Psoas muscle (tissue), 8 donors: ENCODE data around the gene GET3. TPM values are rescaled to one million over a fixed set of nuclear protein-coding genes. Genes with fewer than 3 reads are reported as not detected.

Source experiments
- ATAC-seq, 4 donors: fragments of 200-7000 bp; cut with Tn5 transposase; one replicate each; pipeline ENCODE4 v1.9.1; 2020; ENCODE audit warnings: moderate library complexity in 3 of 4, mild to moderate bottlenecking in 2 of 4
- DNase-seq, 2 donors: peaks; one replicate each; pipeline ENCODE4 v3.0.0-alpha.2; 2020
- H3K27ac ChIP-seq: fragments of 200-600 bp; one replicate; pipeline ENCODE4 v1.8.0; 2022
- H3K27me3 ChIP-seq, 3 donors: fragments of 200-600 bp in 1 of 3; one replicate each; pipeline versions ENCODE4 v1.6.1 to v1.8.0; 2013 to 2022; ENCODE audit warnings: low read length in 2 of 3, mild to moderate bottlenecking in 2 of 3, moderate library complexity in 1 of 3; ENCODE audit not compliant: insufficient read depth in 3 of 3
- H3K36me3 ChIP-seq, 2 donors: fragments of 200-600 bp in 1 of 2; one replicate each; pipeline versions ENCODE4 v1.6.1 to v1.8.0; 2013 to 2022; ENCODE audit warnings: low read depth in 1 of 2, mild to moderate bottlenecking in 1 of 2, moderate library complexity in 1 of 2; ENCODE audit not compliant: insufficient read depth in 1 of 2
- H3K4me1 ChIP-seq: fragments of 200-600 bp; one replicate; pipeline ENCODE4 v1.8.0; 2022
- H3K4me3 ChIP-seq: fragments of 200-600 bp; one replicate; pipeline ENCODE4 v1.8.0; 2022; ENCODE audit warnings: mild to moderate bottlenecking
- H3K9me3 ChIP-seq: fragments of 200-600 bp; one replicate; pipeline ENCODE4 v1.8.0; 2022
- WGBS, 3 donors: extraction: QIAGEN DNeasy Blood & Tissue Kit; methylation state at CpG; one replicate each; pipeline versions ENCODE4 v1.1.6 to v1.1.7; 2013; 5-methylcytosine and 5-hydroxymethylcytosine counted together
- intact Hi-C, 2 donors: fragments of 100-400 bp; cut with DNase I; formaldehyde crosslinking; loops; one replicate each; pipeline versions ENCODE4 v1.11.0 to v1.14.2; 2022
- polyA plus RNA-seq, 3 donors: library from polyadenylated mRNA; stranded (reverse); fragments of 200-250 nt; gene quantifications; one replicate each; pipeline ENCODE4 v1.2.3, GENCODE V29; 2013
- total RNA-seq, 4 donors: library from RNA; stranded (reverse); fragmentation: NEBNext Ultra II Directional in 2 of 4; extraction: Animal tissue kit (Norgen Biotek cat#: 25700) in 2 of 4; gene quantifications; one replicate each; pipeline versions ENCODE4 v1.2.1 to v1.2.4, GENCODE V29; 2021 to 2023
- TF ChIP-seq, protein P1 (sequence below): fragments of 200-600 bp; IDR thresholded peaks from one replicate; pipeline ENCODE4 v1.8.0; 2022; ENCODE audit warnings: antibody characterized with exemption
- donor health status: healthy with polysubstance abuse.
- donor health status: DM: no; HTN: no; CAD: no; lungs with moderate emphysema.
- donor health status: Bipolar disorder and iron deficiency.
- donor health status: healthy.
- donor health status: DM: yes; HTN: yes; CAD: no.
- donor health status: DM: no; HTN: no; CAD: no.
- donor health status: DM: no; HTN: no; CAD: no.
- donor health status: DM: yes; HTN: yes; CAD: no.

The GET3 gene
- total and polyA plus RNA-seq, 7 donors, result 43.0 to 135 (median 52.8) TPM

DNA sequence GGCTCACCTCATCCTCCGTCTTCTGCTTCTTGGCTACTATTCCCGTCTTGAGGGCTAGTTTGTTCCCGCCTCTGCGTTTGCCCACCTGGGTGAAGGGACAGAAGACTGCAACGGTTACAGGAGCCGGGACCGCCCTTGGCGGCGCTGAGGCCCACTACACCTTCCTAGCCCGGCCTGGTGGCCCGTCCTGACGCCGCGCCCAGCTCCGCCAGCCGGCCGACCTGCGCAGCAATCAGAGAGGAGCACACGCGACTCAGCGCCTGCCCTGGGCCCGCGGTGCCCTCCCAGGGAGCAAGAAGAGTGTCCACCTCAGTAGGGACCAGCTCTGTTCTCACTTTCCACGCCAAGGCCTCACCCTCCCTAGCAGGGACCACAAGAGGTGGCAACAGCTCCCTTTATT, 6.0 kb upstream of the GET3 start:
- no peak overlapping the region for H3K27ac ChIP-seq
- H3K4me3 ChIP-seq, result no peak overlapping the region
- H3K36me3 ChIP-seq, result peaks cover 0 to 31% of the 10 kb centered on the region in 2 donors
- TF ChIP-seq, protein P1, sequence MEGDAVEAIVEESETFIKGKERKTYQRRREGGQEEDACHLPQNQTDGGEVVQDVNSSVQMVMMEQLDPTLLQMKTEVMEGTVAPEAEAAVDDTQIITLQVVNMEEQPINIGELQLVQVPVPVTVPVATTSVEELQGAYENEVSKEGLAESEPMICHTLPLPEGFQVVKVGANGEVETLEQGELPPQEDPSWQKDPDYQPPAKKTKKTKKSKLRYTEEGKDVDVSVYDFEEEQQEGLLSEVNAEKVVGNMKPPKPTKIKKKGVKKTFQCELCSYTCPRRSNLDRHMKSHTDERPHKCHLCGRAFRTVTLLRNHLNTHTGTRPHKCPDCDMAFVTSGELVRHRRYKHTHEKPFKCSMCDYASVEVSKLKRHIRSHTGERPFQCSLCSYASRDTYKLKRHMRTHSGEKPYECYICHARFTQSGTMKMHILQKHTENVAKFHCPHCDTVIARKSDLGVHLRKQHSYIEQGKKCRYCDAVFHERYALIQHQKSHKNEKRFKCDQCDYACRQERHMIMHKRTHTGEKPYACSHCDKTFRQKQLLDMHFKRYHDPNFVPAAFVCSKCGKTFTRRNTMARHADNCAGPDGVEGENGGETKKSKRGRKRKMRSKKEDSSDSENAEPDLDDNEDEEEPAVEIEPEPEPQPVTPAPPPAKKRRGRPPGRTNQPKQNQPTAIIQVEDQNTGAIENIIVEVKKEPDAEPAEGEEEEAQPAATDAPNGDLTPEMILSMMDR, result no peak
- peaks cover 26% of the 10 kb centered on the region for H3K4me1 ChIP-seq
- 89 to 94% (median 91%) methylated on average over 24 of the region's 24 CpGs for WGBS, 3 donors
- H3K27me3 ChIP-seq, result no peaks in the 10 kb centered on the region
- H3K9me3 ChIP-seq, result no peaks in the 10 kb centered on the region
- intact Hi-C loops, result no loop called here
- DNase-seq (no peak), ATAC-seq (no peak)

DNA sequence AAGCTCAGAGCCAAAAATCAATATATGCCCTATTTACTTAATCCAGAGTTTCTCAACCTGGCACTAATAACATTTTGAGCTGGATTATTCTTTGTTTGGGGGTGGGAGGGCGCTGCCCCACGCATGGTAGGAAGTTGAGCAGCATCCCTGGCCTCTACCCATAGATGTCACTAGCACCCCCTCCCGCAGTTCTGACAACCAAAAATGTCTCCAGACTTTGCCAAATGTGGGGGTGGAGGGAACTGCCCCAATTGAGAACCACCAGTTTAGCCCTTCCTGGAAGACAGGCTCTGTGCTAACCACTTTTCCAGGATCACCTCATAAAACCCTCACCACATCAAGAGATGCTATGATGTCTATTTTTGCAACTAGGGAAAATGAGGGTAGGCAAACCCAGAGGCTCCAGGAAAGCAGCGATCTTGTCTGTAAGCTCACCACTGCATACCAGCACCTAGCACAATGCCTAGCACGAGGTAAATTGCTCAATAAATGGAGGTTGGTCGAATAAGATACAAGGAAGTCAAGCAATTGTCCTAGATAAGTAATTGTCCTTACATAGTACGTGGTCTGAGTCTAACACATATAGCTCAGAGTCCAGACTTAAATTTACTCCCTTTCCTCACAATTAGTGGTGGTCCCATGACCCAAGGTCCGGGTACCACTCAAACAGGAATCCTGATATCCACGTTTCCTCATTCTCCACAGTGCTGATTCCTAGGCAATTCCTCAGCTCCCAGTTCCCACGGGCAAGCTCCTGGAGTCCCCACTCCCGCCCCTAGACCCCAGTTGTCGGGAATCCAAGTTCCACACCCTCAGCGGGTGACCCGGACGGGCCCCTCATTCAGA, 3.7 kb upstream of the GET3 start:
- intact Hi-C loops, result no loop called here
- peak overlapping the region; percentile 92 for H3K27ac ChIP-seq
- DNase-seq, result no peak
- WGBS, 3 donors, result 1 to 2% (median 2%) methylated on average over 15 of the region's 15 CpGs
- ATAC-seq, result no peak
- peaks cover 38% of the 10 kb centered on the region for H3K4me1 ChIP-seq
- no peaks in the 10 kb centered on the region for H3K9me3 ChIP-seq
- peaks cover 0 to 34% of the 10 kb centered on the region in 2 donors for H3K36me3 ChIP-seq
- peak overlapping the region; percentile 89 for H3K4me3 ChIP-seq
- no peaks in the 10 kb centered on the region for H3K27me3 ChIP-seq
- TF ChIP-seq, protein P1, result no peak

DNA sequence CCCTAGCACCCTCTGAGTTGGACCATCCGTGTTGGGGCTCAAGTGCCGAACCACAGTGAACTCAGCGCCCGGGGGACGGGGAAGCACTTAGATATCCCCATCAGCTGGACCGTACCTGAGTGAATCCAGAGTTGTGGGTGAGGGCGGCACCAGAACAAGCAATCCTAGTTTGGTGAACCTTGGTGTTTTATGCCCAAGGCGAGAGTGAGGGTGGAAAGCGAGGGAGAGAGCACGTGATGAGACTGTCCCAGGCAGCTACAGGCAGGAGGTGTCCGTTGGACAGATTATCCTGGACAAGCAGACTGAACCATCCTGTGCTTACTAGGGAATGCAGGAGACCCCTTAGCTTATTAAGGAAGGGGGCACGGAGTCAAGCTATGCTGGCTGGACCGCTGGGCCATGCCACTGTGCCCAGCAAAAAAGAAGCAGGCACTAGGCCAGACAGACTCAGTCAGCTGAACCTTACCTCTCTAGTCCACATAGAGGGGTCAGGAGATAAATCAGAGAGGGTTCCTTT, 596 bp downstream of the GET3 start:
- ATAC-seq, result no peak

DNA sequence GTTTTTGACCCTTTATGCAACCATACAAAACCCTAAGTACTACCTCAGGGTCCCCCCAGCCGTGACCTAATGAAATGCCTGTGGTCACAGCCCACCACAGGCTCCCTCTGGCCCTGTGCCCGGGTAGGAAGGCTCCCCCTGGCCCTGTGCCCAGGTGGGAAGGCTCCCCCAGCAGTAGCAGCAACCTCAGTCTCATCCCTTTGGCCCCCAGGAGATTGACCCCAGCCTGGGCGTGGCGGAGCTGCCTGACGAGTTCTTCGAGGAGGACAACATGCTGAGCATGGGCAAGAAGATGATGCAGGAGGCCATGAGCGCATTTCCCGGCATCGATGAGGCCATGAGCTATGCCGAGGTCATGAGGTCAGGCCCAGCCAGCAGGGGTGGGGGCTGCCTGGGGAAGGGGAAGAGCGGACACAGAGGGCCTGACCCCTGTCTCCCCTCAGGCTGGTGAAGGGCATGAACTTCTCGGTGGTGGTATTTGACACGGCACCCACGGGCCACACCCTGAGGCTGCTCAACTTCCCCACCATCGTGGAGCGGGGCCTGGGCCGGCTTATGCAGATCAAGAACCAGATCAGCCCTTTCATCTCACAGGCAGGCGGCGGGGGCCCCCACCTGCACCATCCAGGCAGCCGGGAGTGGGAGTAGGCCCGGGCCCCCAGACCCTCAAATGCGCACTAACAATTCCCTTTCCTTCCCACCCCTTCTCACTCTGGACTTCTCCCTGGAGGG, 8.0 kb downstream of the GET3 start:
- H3K9me3 ChIP-seq, result no peaks in the 10 kb centered on the region
- intact Hi-C loops, result no loop called here
- 80 to 85% (median 83%) methylated on average over 19 to 22 of the region's 22 CpGs for WGBS, 3 donors
- H3K27me3 ChIP-seq, result peaks cover 0 to 9% (median 2%) of the 10 kb centered on the region in 3 donors
- peaks cover 17 to 69% of the 10 kb centered on the region in 2 donors for H3K36me3 ChIP-seq
- TF ChIP-seq, protein P1, result no peak
- DNase-seq (no peak), ATAC-seq (no peak)
- no peak overlapping the region for H3K27ac ChIP-seq
- no peaks in the 10 kb centered on the region for H3K4me1 ChIP-seq
- H3K4me3 ChIP-seq, result no peak overlapping the region

More for the DNA sequence above, 596 bp downstream of the GET3 start:
- no peaks in the 10 kb centered on the region for H3K9me3 ChIP-seq
- peak overlapping the region; percentile 81 for H3K4me3 ChIP-seq
- peaks cover 32% of the 10 kb centered on the region for H3K4me1 ChIP-seq
- 10 to 14% (median 11%) methylated on average over 13 of the region's 13 CpGs for WGBS, 3 donors
- peak overlapping the region; percentile 91 for H3K27ac ChIP-seq
- TF ChIP-seq, protein P1, result no peak
- H3K27me3 ChIP-seq, result no peaks in the 10 kb centered on the region
- intact Hi-C loops, result no loop called here
- DNase-seq, result no peak
- H3K36me3 ChIP-seq, result peaks cover 0 to 41% of the 10 kb centered on the region in 2 donors
